HG03103 (cell line): ENCODE results near the gene ZFAND2B.

Experiments used
- ATAC-seq: cut with Tn5 transposase; IDR thresholded peaks from one replicate; pipeline ENCODE4 v1.9.1; 2021; ENCODE audit warnings: low read depth; ENCODE audit not compliant: unreplicated experiment

The ZFAND2B gene

GRCh38 chr2:219219784-219220532 is 13.4 kb downstream of the ZFAND2B start:
- no peak for ATAC-seq

- no peak for ATAC-seq
Observed at GRCh38 chr2:219220652-219221402, 14.2 kb downstream of the ZFAND2B start.

GRCh38 chr2:219221957-219222518 is 15.5 kb downstream of the ZFAND2B start:
- ATAC-seq: no peak

GRCh38 chr2:219223831-219224610 is 17.4 kb downstream of the ZFAND2B start:
- no peak for ATAC-seq

GRCh38 chr2:219225350-219225749 is 18.8 kb downstream of the ZFAND2B start:
- ATAC-seq: no peak

GRCh38 chr2:219228041-219228910 is 21.7 kb downstream of the ZFAND2B start:
- no peak for ATAC-seq

- ATAC-seq: peak; percentile 10
Observed at GRCh38 chr2:219228911-219229304, 22.3 kb downstream of the ZFAND2B start.

- peak; percentile 95 for ATAC-seq
Observed at GRCh38 chr2:219229305-219230058, 22.9 kb downstream of the ZFAND2B start, which contains the start of the genes ANKZF1 and ATG9A. ANKZF1 (plus strand) TSS chr2:219229806; CDS start chr2:219230258, 452 bp downstream. ATG9A (minus strand) TSS chr2:219229636; CDS start chr2:219228024, 1,612 bp downstream.

- ATAC-seq: no peak
Observed at GRCh38 chr2:219230059-219230540, 23.5 kb downstream of the ZFAND2B start.

GRCh38 chr2:219234331-219234730 is 27.7 kb downstream of the ZFAND2B start:
- no peak for ATAC-seq

GRCh38 chr2:219243291-219243761 is 36.7 kb downstream of the ZFAND2B start:
- ATAC-seq: no peak

GRCh38 chr2:219244789-219245147 is 38.2 kb downstream of the ZFAND2B start:
- ATAC-seq: no peak

- peak; percentile 75 for ATAC-seq
Observed at GRCh38 chr2:219245148-219245898, 38.7 kb downstream of the ZFAND2B start, which contains the start of the genes GLB1L and STK16. GLB1L (minus strand) TSS chr2:219245444; CDS start chr2:219243573, 1,871 bp downstream. STK16 (plus strand) TSS chr2:219245479; CDS start chr2:219246000, 521 bp downstream.

- no peak for ATAC-seq
Observed at GRCh38 chr2:219245899-219246230, 39.3 kb downstream of the ZFAND2B start.

- ATAC-seq: no peak
Observed at GRCh38 chr2:219246559-219246958, 40.0 kb downstream of the ZFAND2B start.

GRCh38 chr2:219247678-219248642 is 41.4 kb downstream of the ZFAND2B start:
- no peak for ATAC-seq

- no peak for ATAC-seq
Observed at GRCh38 chr2:219248845-219249202, 42.2 kb downstream of the ZFAND2B start.
